K562 (cell line): ENCODE measurements around the gene CARD9. TPM values are rescaled to one million over a fixed set of nuclear protein-coding genes. Genes with fewer than 3 reads are reported as not detected.
A peak's percentile ranks its signal among the peaks of the same experiment; 100 is the strongest.

ENCODE experiments used
- CBFA2T2 ChIP-seq: fragments of 450-650 bp; conservative IDR thresholded peaks from 2 replicates; pipeline ENCODE4 v1.6.1; 2017; ENCODE audit warnings: mild to moderate bottlenecking
- CBX3 ChIP-seq, 2 experiments: IDR thresholded peaks; 1 replicate in 1 of 2; 2 replicates in 1 of 2; pipeline ENCODE4 v1.6.1; 2012; ENCODE audit warnings: inconsistent platforms in 2 of 2, low read length in 2 of 2, borderline replicate concordance in 1 of 2, control low read depth in 1 of 2
- E2F6 ChIP-seq, 2 experiments: IDR thresholded peaks; 2 replicates each; pipeline ENCODE4 v1.6.1; 2011; ENCODE audit warnings: borderline replicate concordance in 1 of 2, control low read depth in 1 of 2, low read depth in 1 of 2, low read length in 1 of 2, mild to moderate bottlenecking in 1 of 2, mixed read lengths in 1 of 2, moderate library complexity in 1 of 2; ENCODE audit not compliant: insufficient read depth in 1 of 2, insufficient read length in 1 of 2, poor library complexity in 1 of 2, severe bottlenecking in 1 of 2; ENCODE audit errors: extremely low read depth in 1 of 2
- KDM2B ChIP-seq: fragments of 250-450 bp; sonication (Bioruptor Pico); IDR thresholded peaks from 2 replicates; pipeline ENCODE4 v1.8.0; 2021; ENCODE audit warnings: mild to moderate bottlenecking, moderate library complexity
- MYC ChIP-seq, 2 experiments: fragments of 250-450 bp in 1 of 2; sonication (Bioruptor Pico) in 1 of 2; IDR thresholded peaks; 2 replicates each; pipeline versions ENCODE4 v1.5.1 to v1.6.1; 2012 to 2021; ENCODE audit warnings: low read depth in 2 of 2, borderline replicate concordance in 1 of 2, improper control_type of control experiment in 1 of 2, low read length in 1 of 2, mild to moderate bottlenecking in 1 of 2, moderate library complexity in 1 of 2
- NBN ChIP-seq: fragments of 450-650 bp; IDR thresholded peaks from 2 replicates; pipeline ENCODE4 v1.6.1; 2016; ENCODE audit warnings: low read depth, mild to moderate bottlenecking
- NCOR1 ChIP-seq: fragments of 450-650 bp; IDR thresholded peaks from 2 replicates; pipeline ENCODE4 v1.6.1; 2016; ENCODE audit warnings: mild to moderate bottlenecking, moderate library complexity
- POLR2AphosphoS2 ChIP-seq: IDR thresholded peaks from 2 replicates; pipeline ENCODE4 v1.6.1; 2012; ENCODE audit warnings: low read length, improper control_type of control experiment
- RBBP5 ChIP-seq: fragments of 200-600 bp; sonication (generic); IDR thresholded peaks from 2 replicates; pipeline ENCODE4 v1.6.1; 2012; ENCODE audit warnings: borderline replicate concordance, mild to moderate bottlenecking, low read length, control low read depth, inconsistent platforms; ENCODE audit not compliant: insufficient read depth, poor library complexity, severe bottlenecking
- RUNX1 ChIP-seq: sonication (generic); IDR thresholded peaks from 2 replicates; pipeline ENCODE4 v1.6.1; 2016; ENCODE audit warnings: antibody characterized with exemption, low read depth
- SAP30 ChIP-seq: fragments of 200-600 bp; sonication (generic); IDR thresholded peaks from 2 replicates; pipeline ENCODE4 v1.6.1; 2012; ENCODE audit warnings: borderline replicate concordance, low read depth, mild to moderate bottlenecking, moderate library complexity, low read length, control low read depth, inconsistent platforms; ENCODE audit not compliant: insufficient read depth, poor library complexity, severe bottlenecking
- SMARCC2 ChIP-seq: fragments of 450-650 bp; IDR thresholded peaks from 2 replicates; pipeline ENCODE4 v1.6.1; 2017; ENCODE audit warnings: antibody characterized with exemption, moderate library complexity, mild to moderate bottlenecking, low read depth
- TEAD1 ChIP-seq, 2 experiments: fragments of 450-650 bp in 1 of 2; sonication (generic) in 1 of 2; formaldehyde crosslinking; IDR thresholded peaks; 2 replicates each; pipeline versions ENCODE4 v1.4.0 to v1.8.0; 2020 to 2022; ENCODE audit warnings: mild to moderate bottlenecking in 2 of 2, missing genetic modification reagents in 1 of 2
- TFAP4 ChIP-seq: sonication (generic); formaldehyde crosslinking; IDR thresholded peaks from 2 replicates; pipeline ENCODE4 v1.8.0; 2022; ENCODE audit warnings: missing genetic modification reagents, mild to moderate bottlenecking, moderate library complexity, borderline replicate concordance
- ZBTB1 ChIP-seq: sonication (generic); formaldehyde crosslinking; IDR thresholded peaks from 2 replicates; pipeline ENCODE4 v1.8.1; 2023; ENCODE audit warnings: missing genetic modification reagents, low read depth, mild to moderate bottlenecking, borderline replicate concordance
- ZNF224 ChIP-seq: sonication (generic); formaldehyde crosslinking; IDR thresholded peaks from 2 replicates; pipeline ENCODE4 v1.8.0; 2022; ENCODE audit warnings: mild to moderate bottlenecking, missing genetic modification reagents
- polyA plus RNA-seq, 8 experiments: library from polyadenylated mRNA; depleted of rRNA in 4 of 8; stranded (reverse) in 5 of 8; unstranded in 3 of 8; fragments of >200 nt; fragmentation: Nextera tagmentation in 2 of 8; fragmentation: Illumina TruSeq in 1 of 8; extraction: Ambion mirVana in 2 of 8; extraction: Trizol in 1 of 8; gene quantifications; 2 replicates each; pipeline versions ENCODE4 v1.2.1 to v1.2.3, GENCODE V29; 2011 to 2014; ENCODE audit warnings: inconsistent platforms in 1 of 8, missing spikeins in 1 of 8
- total RNA-seq, 7 experiments: library from RNA; depleted of rRNA in 6 of 7; stranded (reverse); fragments of >200 nt in 6 of 7; fragmentation: Illumina TruSeq in 2 of 7; extraction: Trizol in 2 of 7; gene quantifications; 2 replicates each; pipeline versions ENCODE4 v1.2.1 to v1.2.3, GENCODE V29; 2011 to 2021; ENCODE audit warnings: low replicate concordance in 1 of 7
- TF ChIP-seq, protein P1 (sequence below), 2 experiments: IDR thresholded peaks in 1 of 2; conservative IDR thresholded peaks in 1 of 2; 2 replicates each; pipeline ENCODE4 v1.6.1; 2016; ENCODE audit warnings: low read depth in 2 of 2, mild to moderate bottlenecking in 1 of 2, missing compliant biosample characterization in 1 of 2, missing genetic modification characterization in 1 of 2, moderate library complexity in 1 of 2

CARD9 gene
- total and polyA plus RNA-seq, 9 of the 15 experiments (the other 6 are each of a cell fraction or from before 2014, with no cell fraction given), result 1.7 to 53.0 (median 9.7) TPM

GRCh38 chr9:136399176-136400037 lies 25.9 kb upstream of the CARD9 start (continued):
- TF ChIP-seq RBBP5 (no peak), ZNF224 (CRISPR knock-in tag) (no peak), POLR2AphosphoS2 (no peak), E2F6 (IDR thresholded peaks at IDR 0.05; ENCODE audit: borderline replicate concordance in 1 of 2, extremely low read depth in 1 of 2, insufficient read depth in 1 of 2, insufficient read length in 1 of 2, low read depth in 1 of 2, low read length in 1 of 2, poor library complexity in 1 of 2, severe bottlenecking in 1 of 2) (peak in 1 of 2 experiments; percentile 15), SMARCC2 (no peak), CBFA2T2 (no peak), MYC (IDR thresholded peaks at IDR 0.05; ENCODE audit: low read depth, low read length) (peak; percentile 58; the same call in 1 of the 2 replicates), MYC (CRISPR knock-in tag; IDR thresholded peaks at IDR 0.05; ENCODE audit: borderline replicate concordance, low read depth) (no peak), TEAD1 (CRISPR knock-in tag; IDR thresholded peaks at IDR 0.05) (peak in 1 of 2 experiments; percentile 65; a peak in 1 of 4 replicates), SAP30 (peak; percentile 86), TFAP4 (CRISPR knock-in tag) (peak; percentile 44; the same call in 1 of the 2 replicates), ZBTB1 (CRISPR knock-in tag) (0 out of 2 replicates have a peak, but pooled peaks have one; percentile 5), RUNX1 (no peak), CBX3 (IDR thresholded peaks at IDR 0.05; ENCODE audit: borderline replicate concordance in 1 of 2, low read length in 2 of 2) (no peak), NBN (no peak), NCOR1 (no peak), KDM2B (CRISPR knock-in tag) (no peak)
- TF ChIP-seq, protein P1, sequence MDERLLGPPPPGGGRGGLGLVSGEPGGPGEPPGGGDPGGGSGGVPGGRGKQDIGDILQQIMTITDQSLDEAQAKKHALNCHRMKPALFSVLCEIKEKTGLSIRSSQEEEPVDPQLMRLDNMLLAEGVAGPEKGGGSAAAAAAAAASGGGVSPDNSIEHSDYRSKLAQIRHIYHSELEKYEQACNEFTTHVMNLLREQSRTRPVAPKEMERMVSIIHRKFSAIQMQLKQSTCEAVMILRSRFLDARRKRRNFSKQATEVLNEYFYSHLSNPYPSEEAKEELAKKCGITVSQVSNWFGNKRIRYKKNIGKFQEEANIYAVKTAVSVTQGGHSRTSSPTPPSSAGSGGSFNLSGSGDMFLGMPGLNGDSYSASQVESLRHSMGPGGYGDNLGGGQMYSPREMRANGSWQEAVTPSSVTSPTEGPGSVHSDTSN (CRISPR knock-in tag; IDR thresholded peaks at IDR 0.05; ENCODE audit: low read depth), result no peak
- TF ChIP-seq, protein P1 (tag; conservative IDR thresholded peaks at IDR 0.05; ENCODE audit: low read depth), result no peak
